NCI-H510A treated with DMSO at 0.1 percent for 48 hours (cell line): Measurements from ENCODE around the gene PLIN4.
A peak's percentile ranks its signal among the peaks of the same experiment; 100 is the strongest.

ENCODE experiments used
- DNase-seq: peaks from one replicate; lab custom pipeline; 2025; lab: John Stamatoyannopoulos, UW

The PLIN4 gene

GRCh38 chr19:4525563-4526002 is 7.3 kb upstream of the PLIN4 start:
- no peak for DNase-seq

- DNase-seq = peak; percentile 45
Observed at GRCh38 chr19:4524808-4525562, 6.7 kb upstream of the PLIN4 start.

- DNase-seq = no peak
Observed at GRCh38 chr19:4523306-4524110, 5.2 kb upstream of the PLIN4 start.

GRCh38 chr19:4522291-4523002 is 4.2 kb upstream of the PLIN4 start:
- DNase-seq = no peak

GRCh38 chr19:4521888-4522242 is 3.6 kb upstream of the PLIN4 start:
- DNase-seq = no peak

GRCh38 chr19:4521170-4521887 is 3.0 kb upstream of the PLIN4 start:
- DNase-seq = no peak

- DNase-seq = no peak
Observed at GRCh38 chr19:4519521-4520277, 1.4 kb upstream of the PLIN4 start.

GRCh38 chr19:4519172-4519496 is 848 bp upstream of the PLIN4 start:
- DNase-seq = no peak

- no peak for DNase-seq
Observed at GRCh38 chr19:4517451-4518057, 732 bp downstream of the PLIN4 start.

GRCh38 chr19:4516939-4517300 is 1.4 kb downstream of the PLIN4 start:
- no peak for DNase-seq

GRCh38 chr19:4516199-4516938 is 1.9 kb downstream of the PLIN4 start:
- DNase-seq = no peak

- DNase-seq = no peak
Observed at GRCh38 chr19:4515732-4516131, 2.6 kb downstream of the PLIN4 start.

- no peak for DNase-seq
Observed at GRCh38 chr19:4513248-4513647, 5.0 kb downstream of the PLIN4 start.

GRCh38 chr19:4512070-4512469 is 6.2 kb downstream of the PLIN4 start:
- no peak for DNase-seq

GRCh38 chr19:4511300-4512054 is 6.8 kb downstream of the PLIN4 start:
- no peak for DNase-seq

- no peak for DNase-seq
Observed at GRCh38 chr19:4510435-4511255, 7.6 kb downstream of the PLIN4 start.

- no peak for DNase-seq
Observed at GRCh38 chr19:4508698-4509097, 9.6 kb downstream of the PLIN4 start.

- no peak for DNase-seq
Observed at GRCh38 chr19:4507804-4508203, 10.5 kb downstream of the PLIN4 start.

GRCh38 chr19:4507150-4507452 is 11.2 kb downstream of the PLIN4 start:
- no peak for DNase-seq
